ENCODE measurements around the gene PLCXD1.
"Not testable (repeated sequence)": the region's sequence is repeated elsewhere in the genome, so short reads cannot be mapped to it uniquely, and the experiment has no call there.

The PLCXD1 gene

GRCh38 chrX:281166-281999 lies at the start of gene PLCXD1:
TSS of gene PLCXD1 (plus strand) at chrX:281381. CDS start at chrX:284188, 2,807 bp downstream.
- no peak for DNase-seq (ENCODE audit: low read depth)

- DNase-seq (ENCODE audit: low read depth), result not testable (repeated sequence)
Observed at GRCh38 chrX:231637-232277, 49.4 kb upstream of the PLCXD1 start.

GRCh38 chrX:232278-232655 lies 48.9 kb upstream of the PLCXD1 start:
- not testable (repeated sequence) for DNase-seq (ENCODE audit: low read depth)

- DNase-seq (ENCODE audit: low read depth), result not testable (repeated sequence)
Observed at GRCh38 chrX:236201-236600, 45.0 kb upstream of the PLCXD1 start.

GRCh38 chrX:250965-251364 lies 30.2 kb upstream of the PLCXD1 start:
- no peak for DNase-seq (ENCODE audit: low read depth)

GRCh38 chrX:251396-252243 lies 29.6 kb upstream of the PLCXD1 start:
- not testable (repeated sequence) for DNase-seq (ENCODE audit: low read depth)

GRCh38 chrX:252244-252956 lies 28.8 kb upstream of the PLCXD1 start:
- no peak for DNase-seq (ENCODE audit: low read depth)

GRCh38 chrX:252957-253291 lies 28.3 kb upstream of the PLCXD1 start:
- no peak for DNase-seq (ENCODE audit: low read depth)

GRCh38 chrX:253451-254297 lies 27.5 kb upstream of the PLCXD1 start:
- DNase-seq (ENCODE audit: low read depth), result no peak

- DNase-seq (ENCODE audit: low read depth), result no peak
Observed at GRCh38 chrX:254630-255215, 26.5 kb upstream of the PLCXD1 start.

GRCh38 chrX:255923-256331 lies 25.3 kb upstream of the PLCXD1 start:
- no peak for DNase-seq (ENCODE audit: low read depth)

- not testable (repeated sequence) for DNase-seq (ENCODE audit: low read depth)
Observed at GRCh38 chrX:257054-257453, 24.1 kb upstream of the PLCXD1 start.

- DNase-seq (ENCODE audit: low read depth), result no peak
Observed at GRCh38 chrX:257681-258289, 23.4 kb upstream of the PLCXD1 start.

- DNase-seq (ENCODE audit: low read depth), result no peak
Observed at GRCh38 chrX:258291-259040, 22.7 kb upstream of the PLCXD1 start.

- DNase-seq (ENCODE audit: low read depth), result no peak
Observed at GRCh38 chrX:259692-260355, 21.4 kb upstream of the PLCXD1 start.

- no peak for DNase-seq (ENCODE audit: low read depth)
Observed at GRCh38 chrX:261167-261918, 19.8 kb upstream of the PLCXD1 start.

GRCh38 chrX:261919-262352 lies 19.2 kb upstream of the PLCXD1 start:
- DNase-seq (ENCODE audit: low read depth), result no peak

- no peak for DNase-seq (ENCODE audit: low read depth)
Observed at GRCh38 chrX:262381-262909, 18.7 kb upstream of the PLCXD1 start.
